Measurements from ENCODE around the gene AP5B1.
"Not testable (repeated sequence)": the region's sequence is repeated elsewhere in the genome, so short reads cannot be mapped to it uniquely, and the experiment has no call there.

AP5B1 gene

GRCh38 chr11:65742353-65742752 is 38.4 kb downstream of the AP5B1 start:
- DNase-seq (ENCODE audit: low spot score): no peak
- no peak for TF ChIP-seq CTCF (IDR thresholded peaks at IDR 0.05; ENCODE audit: extremely low read depth, missing control alignments)

GRCh38 chr11:65741185-65741584 is 39.6 kb downstream of the AP5B1 start:
- DNase-seq (ENCODE audit: low spot score): no peak
- no peak for TF ChIP-seq CTCF (IDR thresholded peaks at IDR 0.05; ENCODE audit: extremely low read depth, missing control alignments)

- no peak for DNase-seq (ENCODE audit: low spot score)
- TF ChIP-seq CTCF (IDR thresholded peaks at IDR 0.05; ENCODE audit: extremely low read depth, missing control alignments): no peak
Measured at GRCh38 chr11:65739022-65739421, 41.8 kb downstream of the AP5B1 start.

- DNase-seq (ENCODE audit: low spot score): no peak
- no peak for TF ChIP-seq CTCF (IDR thresholded peaks at IDR 0.05; ENCODE audit: extremely low read depth, missing control alignments)
Measured at GRCh38 chr11:65736810-65737209, 44.0 kb downstream of the AP5B1 start.

GRCh38 chr11:65735111-65735510 is 45.7 kb downstream of the AP5B1 start:
- DNase-seq (ENCODE audit: low spot score): not testable (repeated sequence)

GRCh38 chr11:65730461-65730860 is 50.3 kb downstream of the AP5B1 start:
- no peak for DNase-seq (ENCODE audit: low spot score)
- TF ChIP-seq CTCF (IDR thresholded peaks at IDR 0.05; ENCODE audit: extremely low read depth, missing control alignments): no peak

- no peak for TF ChIP-seq CTCF (IDR thresholded peaks at IDR 0.05; ENCODE audit: extremely low read depth, missing control alignments)
- no peak for DNase-seq (ENCODE audit: low spot score)
Measured at GRCh38 chr11:65727865-65728264, 52.9 kb downstream of the AP5B1 start.

GRCh38 chr11:65726660-65727059 is 54.1 kb downstream of the AP5B1 start:
- DNase-seq (ENCODE audit: low spot score): no peak
- TF ChIP-seq CTCF (IDR thresholded peaks at IDR 0.05; ENCODE audit: extremely low read depth, missing control alignments): no peak
